NCI-H460 (cell line): Measurements from ENCODE around the gene BRAT1. TPM values are rescaled to one million over a fixed set of nuclear protein-coding genes. Genes with fewer than 3 reads are reported as not detected.

ENCODE experiments used
- DNase-seq: peaks from one replicate; pipeline ENCODE4 v3.0.0-alpha.2; 2016; ENCODE audit warnings: low read depth; ENCODE audit errors: extremely low read depth
- total RNA-seq: library from RNA; depleted of rRNA; stranded (reverse); fragments of >200 nt; shearing (Covaris generic); gene quantifications from 2 replicates; pipeline ENCODE4 v1.2.3, GENCODE V29; 2014

Gene BRAT1
- total RNA-seq, 1 experiment from 2014 or later, result 23.6 TPM

DNA sequence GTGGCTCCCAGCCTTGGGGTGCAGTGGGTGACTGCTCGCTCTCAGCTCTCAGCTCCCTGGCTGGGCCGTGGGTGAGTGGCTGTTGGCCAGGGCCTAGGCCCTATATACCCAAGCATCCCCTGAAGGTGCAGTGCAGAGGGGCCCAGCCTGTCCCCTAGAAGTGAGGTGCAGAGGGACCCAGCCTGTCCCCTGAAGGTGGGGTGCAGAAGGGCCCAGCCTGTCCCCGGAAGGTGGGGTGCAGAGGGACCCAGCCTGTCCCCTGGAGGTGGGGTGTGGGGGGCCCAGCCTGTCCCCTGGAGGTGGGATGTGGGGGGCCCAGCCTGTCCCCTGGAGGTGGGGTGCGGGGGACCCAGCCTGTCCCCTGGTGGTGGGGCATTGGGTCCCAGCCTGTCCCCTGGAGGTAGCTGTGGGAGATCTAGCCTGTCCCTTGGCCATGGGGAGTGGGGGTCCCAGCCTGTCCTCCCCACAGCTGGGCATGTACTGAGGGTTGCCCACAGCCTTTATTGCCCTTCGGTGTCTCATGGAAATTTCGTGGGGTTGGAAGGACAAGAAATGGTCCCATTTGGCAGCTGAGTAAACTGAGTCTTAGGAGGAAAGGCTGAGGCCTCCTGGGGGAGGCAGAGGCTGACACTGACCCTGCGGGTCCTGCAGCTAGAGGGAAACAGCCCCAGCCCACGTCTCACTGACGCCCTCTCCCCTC lies 53.2 kb downstream of the BRAT1 start:
- DNase-seq, result no peak

DNA sequence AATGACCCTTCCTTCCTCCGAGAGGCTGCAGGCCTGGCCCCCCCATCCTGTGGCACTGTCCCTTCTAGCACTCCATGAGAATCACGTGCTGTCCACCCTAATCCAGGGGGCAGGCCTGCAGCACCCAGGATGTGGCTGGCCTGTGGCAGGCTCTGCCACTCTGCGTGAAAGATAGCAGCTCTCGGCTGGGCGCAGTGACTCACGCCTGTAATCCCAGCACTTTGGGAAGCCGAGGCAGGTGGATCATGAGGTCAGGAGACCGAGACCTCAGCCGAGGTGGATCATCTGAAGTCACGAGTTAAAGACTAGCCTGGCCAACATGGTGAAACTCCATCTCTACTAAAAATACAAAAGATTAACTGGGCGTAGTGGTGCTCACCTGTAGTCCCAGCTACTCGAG lies 54.6 kb downstream of the BRAT1 start:
- no peak for DNase-seq

- no peak for DNase-seq
These were observed 55.4 kb downstream of the BRAT1 start for GRCh38 chr7:2499719-2500430.

GRCh38 chr7:2499181-2499580 lies 56.1 kb downstream of the BRAT1 start:
- no peak for DNase-seq

GRCh38 chr7:2498708-2499107 lies 56.6 kb downstream of the BRAT1 start:
- DNase-seq, result no peak

- no peak for DNase-seq
These were observed 57.6 kb downstream of the BRAT1 start for GRCh38 chr7:2497500-2498336.

DNA sequence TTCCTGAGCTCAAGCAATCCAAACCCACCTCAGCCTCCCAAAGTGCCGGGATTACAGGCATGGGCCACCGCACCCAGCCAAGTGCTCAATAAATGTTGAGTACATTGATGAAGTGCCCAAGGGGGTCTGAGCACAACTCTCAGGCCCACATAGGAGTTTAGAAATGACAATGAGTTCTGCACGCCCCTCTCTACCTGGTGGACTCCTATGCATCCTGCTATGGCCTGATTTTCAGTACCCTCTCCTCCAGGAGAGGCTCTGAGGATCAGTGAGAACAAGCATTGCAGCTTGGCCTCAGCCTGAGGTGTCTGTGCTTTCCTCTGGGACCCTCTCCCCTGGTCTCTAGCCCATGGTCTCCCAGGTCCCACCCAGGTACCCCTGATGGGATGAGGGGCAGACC lies 58.3 kb downstream of the BRAT1 start:
- DNase-seq, result no peak

DNA sequence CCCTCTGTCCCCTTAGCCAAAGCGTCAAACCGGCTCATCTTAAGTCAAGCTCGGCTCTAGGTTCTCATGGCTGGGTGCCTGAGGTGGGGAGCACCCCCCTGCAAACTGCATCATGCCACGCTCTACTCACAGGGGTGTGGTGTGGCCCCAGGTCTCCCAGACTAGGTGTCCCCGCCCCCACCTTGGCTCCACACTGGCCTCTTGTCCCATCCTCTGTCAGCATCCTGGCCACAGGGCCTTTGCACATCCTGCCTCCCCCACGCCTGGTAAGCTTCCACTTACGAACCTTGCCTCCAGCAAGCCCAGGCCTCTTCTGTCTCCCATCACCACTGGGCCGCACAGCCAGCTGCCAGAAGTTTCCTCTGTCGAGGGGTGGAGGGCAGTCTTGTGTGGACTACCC lies 58.9 kb downstream of the BRAT1 start:
- no peak for DNase-seq

- no peak for DNase-seq
These were observed 59.7 kb downstream of the BRAT1 start for GRCh38 chr7:2495418-2496299.

DNA sequence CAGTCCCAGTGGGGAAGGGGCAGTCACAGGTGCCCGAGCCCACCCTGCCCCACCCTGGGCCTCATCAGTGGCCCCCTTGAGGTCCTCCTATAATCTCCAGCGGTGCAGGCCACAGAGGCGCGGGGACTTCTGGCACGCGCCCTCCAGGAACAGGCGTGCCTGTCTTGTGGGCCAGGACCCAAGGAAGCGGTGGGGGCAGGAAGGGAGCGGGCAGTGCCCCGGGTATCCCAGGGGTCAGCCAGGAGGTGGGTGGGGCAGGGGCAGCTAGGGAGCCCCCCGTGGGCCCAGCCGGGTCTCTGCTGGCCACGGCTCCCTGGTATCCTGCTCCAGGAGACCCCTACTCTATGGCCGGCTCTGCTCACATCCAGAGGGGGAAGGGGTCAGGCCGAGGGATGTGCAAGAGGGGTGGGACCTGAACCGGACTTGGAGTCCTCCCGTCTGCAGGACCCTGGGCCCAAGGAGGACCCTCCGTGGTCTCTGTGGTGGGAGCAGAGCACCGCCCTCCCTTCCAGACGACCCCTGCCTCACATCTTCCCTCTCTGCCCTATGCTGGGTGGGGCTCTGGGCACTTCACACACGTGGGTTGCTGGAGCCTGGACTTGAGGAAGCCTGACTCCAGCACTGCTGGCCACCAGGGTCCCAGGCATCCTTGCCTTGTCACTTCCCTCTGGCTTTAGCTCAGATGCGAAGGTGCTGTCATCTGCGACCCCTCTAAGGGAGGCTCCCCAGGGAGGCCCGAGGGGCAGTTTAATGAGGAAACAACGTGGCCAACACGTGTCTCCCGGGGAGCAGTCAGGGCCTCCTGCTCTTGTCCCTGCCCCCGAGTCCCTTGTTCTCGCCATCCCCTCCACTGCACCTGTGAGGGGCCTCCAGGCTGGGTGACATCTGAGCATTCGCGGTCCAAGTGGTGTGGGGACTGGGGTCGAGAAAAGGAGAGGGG lies 60.9 kb downstream of the BRAT1 start:
- DNase-seq, result no peak

DNA sequence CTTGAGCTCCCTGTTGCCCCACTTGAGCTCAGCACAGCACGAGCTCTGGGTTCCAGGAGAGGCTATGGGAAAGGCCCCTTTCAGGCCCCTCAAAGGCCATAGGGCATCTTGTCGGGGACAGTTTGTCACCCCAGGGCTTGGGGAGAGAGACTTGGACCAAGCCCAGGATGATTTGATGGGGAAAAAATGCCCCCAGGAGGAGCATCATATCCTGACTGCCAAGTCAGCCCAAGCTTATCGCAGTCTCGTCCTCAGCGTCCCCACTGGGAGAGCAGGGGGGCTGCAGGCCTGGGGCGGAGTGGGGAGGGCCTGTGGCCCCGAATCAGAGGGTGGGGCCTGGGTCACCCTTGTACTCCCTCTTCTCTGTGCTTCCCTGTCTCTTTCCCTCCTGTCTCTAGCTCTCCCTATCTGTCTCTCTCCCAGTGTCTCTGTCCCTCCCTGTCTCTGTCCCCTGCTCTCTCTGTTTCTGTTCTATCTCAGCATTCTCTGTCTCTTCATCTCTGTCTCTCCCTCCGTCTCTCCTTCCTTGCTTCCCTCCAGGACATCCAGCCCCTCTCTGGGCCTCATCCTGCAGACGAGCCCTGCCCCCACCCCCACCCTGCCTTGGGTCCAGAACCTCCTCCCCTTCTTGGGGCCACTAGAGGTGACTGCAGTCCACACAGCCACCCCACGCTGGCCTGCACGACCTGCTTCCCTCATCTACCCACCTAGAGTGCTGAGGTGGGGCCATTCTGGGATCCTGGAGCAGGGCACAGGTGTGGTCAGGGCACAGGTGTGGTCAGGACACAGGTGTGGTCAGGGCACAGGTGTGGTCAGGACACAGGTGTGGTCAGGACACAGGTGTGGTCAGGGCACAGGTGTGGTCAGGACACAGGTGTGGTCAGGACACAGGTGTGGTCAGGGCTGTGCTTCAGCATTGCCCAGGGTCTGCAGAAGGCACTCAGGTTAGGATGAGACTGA lies 61.8 kb downstream of the BRAT1 start:
- no peak for DNase-seq

DNA sequence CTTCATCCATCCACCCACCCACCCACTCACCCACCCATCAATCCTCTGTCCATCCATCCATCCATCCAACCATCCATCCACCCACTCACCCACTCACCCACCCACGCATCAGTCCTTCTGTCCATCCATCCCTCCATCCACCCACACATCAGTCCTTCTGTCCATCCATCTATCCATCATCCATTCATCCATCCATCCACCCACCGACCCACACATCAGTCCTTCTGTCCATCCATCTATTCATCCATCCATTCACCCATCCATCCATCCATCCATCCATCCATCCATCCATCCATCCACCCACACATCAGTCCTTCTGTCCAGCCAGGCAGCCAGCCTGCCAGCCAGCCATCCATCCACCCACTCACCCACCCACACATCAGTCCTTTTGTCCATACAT lies 63.3 kb downstream of the BRAT1 start:
- DNase-seq, result no peak

GRCh38 chr7:2490181-2490651 lies 65.1 kb downstream of the BRAT1 start:
- no peak for DNase-seq

DNA sequence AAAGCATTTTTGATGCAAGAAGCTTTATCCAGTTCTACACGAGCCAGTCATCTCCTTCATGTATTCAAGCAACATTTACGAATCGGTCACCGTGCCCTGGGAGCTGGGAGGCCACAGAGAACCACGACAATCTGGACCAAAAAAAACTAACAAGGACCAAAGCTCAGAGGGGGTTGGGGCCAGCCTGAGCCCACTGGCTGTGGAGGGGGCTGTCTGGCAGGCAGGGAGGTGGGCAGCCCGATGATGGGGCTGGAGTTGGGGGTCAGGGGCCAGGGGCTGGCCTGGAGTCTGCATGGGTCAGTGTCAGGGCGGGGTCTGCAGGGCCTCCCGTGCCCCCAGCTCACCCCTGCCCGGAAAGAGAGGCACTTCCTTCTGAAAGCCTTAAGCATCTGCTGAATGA lies 66.6 kb downstream of the BRAT1 start:
- DNase-seq, result no peak

- no peak for DNase-seq
These were observed 67.1 kb downstream of the BRAT1 start for GRCh38 chr7:2488272-2488645.
